ENCODE data around the gene TBX1. TPM values are rescaled to one million over a fixed set of nuclear protein-coding genes. Genes with fewer than 3 reads are reported as not detected.

The TBX1 gene
- total and polyA plus RNA-seq, 2 of the 8 experiments (the other 6 are each of a cell fraction or from before 2014, with no cell fraction given) = 0.28 TPM; not detected in 1

DNA sequence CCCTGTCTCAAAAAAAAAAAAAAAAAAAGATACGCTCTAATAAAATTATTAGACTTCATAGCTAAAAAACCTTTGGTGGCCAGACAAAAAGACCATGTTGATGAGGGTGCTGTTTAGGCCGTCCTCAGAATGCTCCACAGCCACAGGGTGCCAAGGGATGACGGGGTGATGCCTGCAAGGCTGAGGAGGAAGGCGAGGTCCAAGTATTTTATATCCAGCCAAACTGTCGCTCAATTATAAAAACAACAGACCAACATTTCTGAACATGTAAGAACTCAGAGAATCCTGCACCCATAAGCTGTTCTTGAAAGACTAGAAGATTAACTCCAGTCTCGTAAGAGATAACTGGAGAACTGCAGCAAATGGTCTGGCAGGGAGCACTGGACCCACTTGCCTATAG is 29.2 kb downstream of the TBX1 start (continued):
- TF ChIP-seq CHD7 (IDR thresholded peaks at IDR 0.05; ENCODE audit: insufficient replicate concordance, low read length) = no peak
- no peak for TF ChIP-seq E2F6 (IDR thresholded peaks at IDR 0.05)
- no peak for TF ChIP-seq TBP (IDR thresholded peaks at IDR 0.05; ENCODE audit: low read depth, low read length)
- TF ChIP-seq YY1 (IDR thresholded peaks at IDR 0.05; ENCODE audit: low read depth, low read length) = no peak
- no peak for TF ChIP-seq PHF8 (conservative IDR thresholded peaks at IDR 0.05; ENCODE audit: low read depth, low read length)
- TF ChIP-seq MAFK (IDR thresholded peaks at IDR 0.05; ENCODE audit: low read depth, low read length) = no peak
